ENCODE results near the gene IL10RB.

IL10RB gene

DNA sequence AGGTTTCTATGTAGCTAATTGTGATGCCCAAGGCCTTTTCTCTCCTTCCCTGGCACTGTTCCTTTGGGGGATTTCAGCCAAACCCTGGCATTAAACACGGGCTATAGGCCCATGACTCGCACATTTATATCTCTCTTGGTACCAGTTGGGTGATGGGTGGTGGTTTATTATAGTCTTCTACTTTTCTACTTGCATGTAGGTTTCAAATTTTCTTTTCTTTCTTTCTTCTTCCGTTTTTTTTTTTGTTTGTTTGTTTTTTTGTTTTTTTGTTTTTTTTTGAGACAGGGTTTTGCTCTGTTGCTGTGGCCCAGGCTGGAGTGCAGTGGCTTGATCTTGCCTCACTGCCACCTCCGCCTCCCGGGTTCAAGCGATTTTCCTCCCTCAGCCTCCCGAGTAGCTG is 1.1 kb downstream of the IL10RB start:
- no peak for DNase-seq (ENCODE audit: low spot score)

DNA sequence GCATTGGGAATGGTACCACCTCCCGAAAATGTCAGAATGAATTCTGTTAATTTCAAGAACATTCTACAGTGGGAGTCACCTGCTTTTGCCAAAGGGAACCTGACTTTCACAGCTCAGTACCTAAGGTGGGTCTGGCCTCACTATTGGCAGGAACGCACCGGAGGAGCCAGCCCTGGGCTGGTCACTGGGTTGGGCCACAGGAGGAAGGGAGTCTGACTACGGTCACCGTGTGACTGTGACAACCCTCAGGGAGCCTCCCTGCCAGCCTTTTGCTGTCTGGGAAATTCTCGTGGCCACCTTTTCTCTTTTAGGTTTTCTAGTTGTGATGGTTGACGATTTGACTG is 2.2 kb downstream of the IL10RB start:
- DNase-seq (ENCODE audit: low spot score) = no peak

DNA sequence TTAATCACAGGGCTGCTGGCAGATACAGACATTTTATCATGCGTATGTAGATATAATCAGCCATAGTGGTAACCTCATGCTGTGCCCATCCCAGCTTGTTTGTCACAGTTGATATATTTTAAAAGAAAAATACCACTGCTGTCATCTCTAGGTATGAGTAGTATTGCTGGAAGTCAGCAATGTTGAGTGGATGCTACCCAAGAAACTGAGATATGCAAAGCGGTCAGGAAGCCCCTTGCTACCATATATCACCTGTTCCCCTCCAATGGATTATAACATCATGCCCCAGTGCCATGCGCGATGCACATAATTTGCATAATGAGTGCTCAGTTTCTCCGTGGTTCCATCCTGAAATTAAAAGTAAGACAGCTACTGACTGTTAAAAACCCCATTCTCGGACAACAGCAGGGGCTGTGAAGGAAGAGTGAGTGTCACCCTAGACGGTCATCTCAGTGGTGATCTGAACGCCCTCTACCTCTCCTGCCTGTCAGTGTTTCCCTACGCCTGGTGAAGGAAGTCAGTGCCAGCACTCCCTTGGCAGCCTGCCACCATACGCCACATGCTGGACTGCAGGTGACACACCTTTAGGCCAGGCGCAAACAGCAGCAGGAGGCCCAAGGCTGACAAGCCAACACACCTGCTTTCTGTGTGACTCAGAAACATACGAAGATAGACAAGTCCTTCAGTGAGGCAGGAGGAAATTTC is 2.7 kb downstream of the IL10RB start:
- DNase-seq (ENCODE audit: low spot score) = no peak

DNA sequence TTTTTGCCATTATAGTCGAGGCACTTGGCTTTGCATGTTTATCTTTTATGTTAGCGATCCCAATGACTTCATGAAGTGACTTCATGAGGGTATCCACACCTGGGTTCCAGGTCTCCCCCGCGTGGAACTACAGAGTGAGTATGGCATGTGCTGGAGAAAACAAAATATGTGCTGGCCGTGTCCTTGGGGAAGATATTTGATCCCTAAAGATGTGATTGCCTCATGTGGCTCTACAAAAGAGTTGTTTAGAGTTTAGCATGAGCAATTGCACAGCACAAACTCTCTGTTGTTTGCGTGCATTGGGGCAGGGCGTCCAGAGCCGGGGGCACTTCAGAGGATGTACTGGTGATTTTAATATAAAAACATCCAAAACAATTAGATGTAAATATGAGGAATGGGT is 4.8 kb downstream of the IL10RB start:
- no peak for DNase-seq (ENCODE audit: low spot score)

DNA sequence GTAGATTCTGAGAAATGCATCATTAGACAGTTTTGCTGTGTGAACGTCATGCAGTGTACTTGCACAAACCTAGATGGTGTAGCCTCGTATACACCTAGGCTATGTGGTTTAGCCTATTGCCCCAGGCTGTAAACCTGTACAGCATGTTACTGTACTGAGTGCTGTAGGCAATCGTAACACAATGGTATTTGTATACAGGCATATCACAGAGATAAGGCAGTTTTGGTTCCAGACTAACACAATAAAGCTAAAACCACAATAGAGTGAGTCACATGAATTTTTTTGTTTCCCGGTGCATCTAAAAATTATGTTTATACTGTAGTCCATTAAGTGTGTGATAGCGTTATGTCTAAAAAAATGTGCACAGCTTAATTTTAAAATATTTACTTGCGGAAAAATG is 6.9 kb downstream of the IL10RB start:
- no peak for DNase-seq (ENCODE audit: low spot score)

DNA sequence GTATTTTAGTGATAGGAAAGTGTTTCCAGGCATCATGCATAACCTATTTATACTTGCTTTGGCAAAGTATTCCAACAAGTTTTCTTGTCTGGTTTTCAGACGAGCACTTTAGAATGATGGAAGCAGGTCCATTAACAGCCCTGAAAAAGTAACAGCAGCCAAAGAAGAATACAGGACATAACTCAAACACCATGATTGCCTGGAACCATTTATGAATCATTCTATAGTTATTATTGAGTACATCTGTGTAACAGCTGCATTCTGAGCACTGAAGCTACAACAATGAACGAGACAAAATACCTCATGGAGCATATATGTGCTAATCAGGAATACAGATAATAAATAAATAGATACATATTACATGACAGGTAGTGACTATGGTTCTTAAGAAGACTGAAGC is 12.6 kb downstream of the IL10RB start:
- DNase-seq (ENCODE audit: low spot score) = no peak

DNA sequence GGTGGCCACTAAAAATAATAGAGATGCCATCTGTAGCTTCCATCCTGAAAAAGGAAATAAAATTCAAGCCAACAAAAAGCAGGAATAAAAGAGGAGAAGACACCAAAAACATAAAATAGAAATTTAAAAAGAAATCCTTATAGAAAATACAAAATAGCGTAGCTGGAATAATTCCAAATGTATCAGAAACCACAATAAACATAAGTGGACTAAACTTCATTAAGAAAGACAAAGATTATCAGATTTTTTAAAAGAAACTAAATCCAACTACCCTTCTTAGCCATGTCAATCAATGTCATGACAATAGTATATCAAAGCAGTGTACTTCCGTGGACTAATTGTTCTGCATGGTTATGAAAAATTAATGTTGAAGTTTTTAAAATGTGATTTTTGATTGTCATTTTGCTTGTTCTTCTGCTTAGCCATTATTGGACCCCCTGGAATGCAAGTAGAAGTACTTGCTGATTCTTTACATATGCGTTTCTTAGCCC is 13.2 kb downstream of the IL10RB start:
- DNase-seq (ENCODE audit: low spot score) = no peak

DNA sequence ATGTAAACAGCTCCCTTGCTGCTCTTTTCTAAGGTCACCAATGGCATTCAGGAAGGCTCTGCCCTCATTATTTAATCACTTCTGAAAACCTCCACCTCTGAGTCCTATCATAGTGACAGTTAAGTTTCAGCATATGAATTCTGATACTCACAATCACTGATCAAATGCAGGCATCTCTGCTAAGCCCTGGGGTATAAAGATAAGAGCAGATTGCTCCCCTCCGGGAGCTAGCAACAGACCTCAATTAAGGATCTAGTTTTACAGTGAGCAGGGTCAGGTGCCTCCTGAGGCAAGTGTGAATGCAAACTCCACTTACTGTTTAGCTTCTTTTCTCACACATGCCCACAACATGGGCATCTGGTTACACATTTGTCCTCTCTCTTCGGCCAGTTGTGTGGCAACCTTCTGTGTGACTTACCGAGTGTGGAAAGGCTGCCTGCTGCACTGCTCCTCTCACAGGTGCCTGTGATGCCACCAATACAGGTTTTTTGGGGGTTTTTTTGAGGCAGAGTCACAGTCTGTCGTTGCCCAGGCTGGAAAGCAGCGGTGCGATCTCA is 15.0 kb downstream of the IL10RB start:
- no peak for DNase-seq (ENCODE audit: low spot score)

DNA sequence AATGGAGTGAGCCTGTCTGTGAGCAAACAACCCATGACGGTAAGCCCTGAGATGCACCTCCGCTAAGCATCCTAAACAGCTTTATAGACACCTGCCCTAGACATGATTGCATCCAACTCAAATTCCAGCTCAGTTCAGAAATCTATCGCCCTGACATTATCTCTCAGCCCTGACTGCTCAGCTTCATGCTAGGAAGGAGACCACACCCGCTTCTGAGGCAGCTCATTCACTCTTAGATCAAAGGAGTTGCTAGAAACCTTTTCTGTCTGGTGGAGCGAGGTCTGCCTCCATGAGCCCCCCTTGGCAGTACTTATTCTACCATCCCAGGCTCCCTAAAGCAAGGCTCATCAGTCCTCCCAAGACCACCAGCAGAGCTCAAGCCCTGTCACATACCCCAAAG is 17.0 kb downstream of the IL10RB start:
- DNase-seq (ENCODE audit: low spot score) = no peak

DNA sequence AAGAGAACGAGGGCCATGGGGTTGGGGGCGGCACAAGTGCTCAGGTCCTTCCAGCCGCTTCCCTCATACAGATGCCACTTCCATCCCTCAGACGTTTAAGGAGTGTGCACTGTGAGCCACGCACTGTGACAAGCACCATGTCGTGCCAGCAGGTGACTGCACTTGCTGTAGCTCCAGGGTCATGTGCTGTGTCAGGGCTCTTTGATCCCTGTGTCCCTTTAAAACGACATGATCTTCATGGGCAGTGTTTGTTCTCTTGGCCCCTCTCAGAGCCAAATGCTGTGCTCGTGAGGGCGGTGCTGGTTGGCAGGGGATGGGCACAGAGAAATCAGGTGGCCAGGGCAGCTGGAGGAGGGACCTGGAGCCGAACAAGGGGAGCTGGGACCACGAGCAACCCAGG is 19.9 kb downstream of the IL10RB start:
- no peak for DNase-seq (ENCODE audit: low spot score)

DNA sequence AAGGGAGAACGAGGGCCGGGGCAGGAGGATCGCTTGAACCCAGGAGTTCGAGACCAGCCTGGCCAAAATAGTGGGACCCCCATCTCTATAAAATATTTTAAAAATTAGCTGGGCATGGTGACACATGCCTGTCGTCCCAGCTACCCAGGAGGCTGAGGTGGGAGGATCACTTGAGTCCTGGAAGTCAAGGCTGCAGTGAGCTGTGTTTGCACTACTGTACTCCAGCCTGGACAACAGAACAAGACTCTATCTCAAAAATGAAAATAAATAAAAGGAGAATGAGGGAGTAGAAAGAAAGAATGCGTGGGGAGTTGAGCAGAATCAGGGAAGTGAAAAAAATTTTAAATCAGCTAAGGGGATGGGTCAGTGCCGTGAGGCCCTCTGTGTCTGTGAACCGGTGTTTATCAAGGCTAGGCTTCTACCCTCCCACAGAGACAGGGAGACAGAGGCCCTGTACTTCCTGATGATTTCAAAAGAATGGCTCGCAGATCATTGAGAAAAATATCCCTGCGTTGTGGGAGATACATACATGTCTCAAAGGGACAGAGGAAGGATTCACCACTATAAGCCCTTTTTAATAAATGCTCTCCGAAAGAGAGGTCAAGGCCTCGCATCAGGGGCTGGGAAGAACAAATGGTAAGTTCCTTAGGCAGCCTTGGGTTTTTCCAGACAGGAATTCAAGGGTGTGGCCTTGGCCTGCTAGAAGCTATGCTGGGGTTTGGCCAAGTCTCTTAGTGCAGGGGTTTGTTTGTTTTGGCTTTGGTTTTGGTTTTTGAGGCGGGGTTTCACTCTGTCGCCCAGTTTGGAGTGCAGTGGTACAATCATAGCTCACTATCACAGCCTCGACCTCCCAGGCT is 20.7 kb downstream of the IL10RB start:
- DNase-seq (ENCODE audit: low spot score) = no peak

DNA sequence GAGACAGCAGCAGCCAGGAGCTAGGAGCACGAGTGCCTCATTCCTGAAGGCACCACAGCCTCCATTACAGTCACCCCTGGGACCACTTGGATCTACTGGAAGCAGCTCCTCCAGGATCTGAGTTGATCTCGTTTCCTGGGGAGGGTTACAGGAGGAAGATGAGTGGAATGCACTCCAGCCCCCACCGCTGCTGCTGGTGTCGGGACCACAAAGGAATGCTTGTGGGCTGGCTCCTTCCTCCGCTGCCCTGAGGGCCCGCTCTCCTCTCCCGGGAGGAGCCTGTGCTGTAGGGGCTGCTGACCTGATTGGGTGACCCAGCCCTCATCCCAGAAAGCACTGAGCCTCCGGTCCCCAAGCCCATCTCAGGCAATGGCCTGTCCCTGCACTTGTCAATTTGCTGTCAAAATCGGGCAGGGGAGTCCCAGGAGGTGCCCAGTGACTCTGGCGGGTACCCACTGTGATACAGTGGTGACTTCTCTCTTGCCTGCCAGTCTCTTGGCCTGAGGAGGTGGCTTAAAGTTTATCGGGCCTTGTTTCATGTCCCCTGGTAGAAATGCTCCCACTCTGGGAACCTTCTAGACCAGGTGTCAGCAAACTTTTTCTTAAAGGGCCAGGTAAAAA is 23.1 kb downstream of the IL10RB start:
- no peak for DNase-seq (ENCODE audit: low spot score)

DNA sequence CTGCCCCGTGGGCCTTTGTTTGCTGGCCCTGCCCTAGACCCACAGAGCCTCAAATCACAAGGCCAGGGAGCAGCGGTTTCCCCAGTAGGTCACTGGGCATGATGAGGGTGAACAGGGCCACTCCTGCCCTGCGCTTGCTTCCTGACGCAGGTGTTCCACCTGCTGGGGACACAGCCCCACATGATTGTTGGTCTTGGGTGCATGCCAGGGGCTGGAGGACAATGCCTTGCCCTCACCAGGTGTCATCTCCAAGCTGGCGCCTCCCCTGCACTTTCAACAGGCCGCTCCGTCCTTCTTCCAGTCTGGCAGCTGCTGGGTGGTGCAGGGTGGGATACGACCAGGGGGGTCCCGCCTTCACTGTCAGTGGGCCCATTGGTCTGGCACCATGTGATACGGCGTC is 24.3 kb downstream of the IL10RB start:
- no peak for DNase-seq (ENCODE audit: low spot score)

DNA sequence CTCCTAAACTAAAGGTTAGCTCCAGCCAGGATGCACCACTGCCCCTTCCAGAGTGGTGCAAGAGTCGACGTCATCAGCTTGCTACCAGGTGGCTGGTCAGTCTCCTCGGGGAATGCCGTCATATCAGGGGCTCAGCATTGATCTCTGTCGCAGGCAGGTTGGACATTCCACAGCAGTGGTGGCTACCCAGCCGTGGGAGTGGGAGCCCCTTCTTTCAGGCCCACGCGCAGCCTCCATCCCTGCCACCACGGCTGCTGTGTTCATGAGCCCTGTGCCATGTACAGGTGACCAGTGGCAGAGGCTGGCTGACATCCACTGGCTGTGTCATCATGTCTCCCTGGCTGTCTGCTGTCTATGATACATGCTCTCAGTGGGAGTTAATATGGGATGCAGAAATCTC is 25.5 kb downstream of the IL10RB start:
- no peak for DNase-seq (ENCODE audit: low spot score)

DNA sequence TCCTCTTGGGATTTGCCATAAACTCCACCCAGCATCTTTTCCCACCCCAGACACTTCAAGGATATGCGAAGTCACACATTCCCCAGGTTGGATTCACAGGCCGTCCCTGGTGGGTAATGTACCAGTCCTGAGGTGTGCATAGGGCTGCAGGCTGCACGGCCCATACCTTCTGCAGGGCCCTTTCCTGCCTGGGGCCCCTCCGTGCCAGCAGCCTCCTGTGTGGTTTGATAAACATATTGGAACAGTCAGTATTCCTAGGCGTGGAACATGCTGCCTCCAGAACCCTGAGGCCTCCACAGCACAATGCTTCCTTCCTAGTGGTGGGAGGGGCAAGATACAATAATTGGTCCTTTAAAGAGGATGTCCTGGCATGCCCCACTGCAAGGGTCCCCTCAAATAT is 26.6 kb downstream of the IL10RB start:
- DNase-seq (ENCODE audit: low spot score) = no peak

DNA sequence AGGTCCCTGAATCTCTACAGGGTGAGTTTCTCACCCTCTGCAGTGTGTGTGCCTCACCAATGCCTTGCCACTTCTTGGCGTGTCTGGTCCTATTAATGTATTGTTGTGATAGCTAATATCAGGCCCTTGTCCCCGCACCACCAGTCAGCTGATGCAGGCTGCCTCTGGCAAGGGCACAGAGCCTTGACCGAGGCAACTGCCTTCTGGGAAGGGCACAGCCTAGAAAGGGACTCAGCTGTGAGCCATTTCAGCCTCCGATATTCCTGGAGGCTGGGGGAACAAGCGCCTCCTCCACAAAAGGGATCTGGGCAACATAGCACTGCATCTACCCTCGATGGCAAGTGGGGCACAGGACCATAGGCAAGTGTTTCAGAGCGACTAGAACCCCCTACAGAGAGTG is 27.0 kb downstream of the IL10RB start:
- DNase-seq (ENCODE audit: low spot score) = peak; percentile 22

DNA sequence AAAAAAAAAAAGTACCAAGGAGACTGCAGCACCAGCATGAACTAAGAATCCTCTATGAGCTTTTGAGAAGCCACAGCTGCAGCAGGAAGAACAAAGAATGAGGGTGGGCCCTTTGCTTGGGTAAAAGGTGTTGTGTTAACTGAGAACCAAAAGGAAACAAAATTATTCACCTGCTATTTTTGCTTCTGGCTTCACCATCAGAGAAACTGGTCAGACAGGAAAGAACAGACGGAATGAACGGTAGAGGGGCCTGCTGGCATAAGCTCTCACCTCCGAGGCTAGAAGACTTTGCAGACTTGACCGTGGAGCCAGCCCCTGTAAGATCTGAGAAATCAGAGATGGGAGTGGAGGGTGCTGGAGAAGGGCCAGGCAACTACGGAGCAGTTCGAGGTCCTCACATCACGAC is 27.6 kb downstream of the IL10RB start:
- no peak for DNase-seq (ENCODE audit: low spot score)

DNA sequence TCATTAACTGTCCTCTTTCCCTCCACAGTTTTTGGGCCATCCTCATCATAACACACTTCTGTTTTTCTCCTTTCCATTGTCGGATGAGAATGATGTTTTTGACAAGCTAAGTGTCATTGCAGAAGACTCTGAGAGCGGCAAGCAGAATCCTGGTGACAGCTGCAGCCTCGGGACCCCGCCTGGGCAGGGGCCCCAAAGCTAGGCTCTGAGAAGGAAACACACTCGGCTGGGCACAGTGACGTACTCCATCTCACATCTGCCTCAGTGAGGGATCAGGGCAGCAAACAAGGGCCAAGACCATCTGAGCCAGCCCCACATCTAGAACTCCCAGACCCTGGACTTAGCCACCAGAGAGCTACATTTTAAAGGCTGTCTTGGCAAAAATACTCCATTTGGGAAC is 30.0 kb downstream of the IL10RB start:
- DNase-seq (ENCODE audit: low spot score) = no peak

DNA sequence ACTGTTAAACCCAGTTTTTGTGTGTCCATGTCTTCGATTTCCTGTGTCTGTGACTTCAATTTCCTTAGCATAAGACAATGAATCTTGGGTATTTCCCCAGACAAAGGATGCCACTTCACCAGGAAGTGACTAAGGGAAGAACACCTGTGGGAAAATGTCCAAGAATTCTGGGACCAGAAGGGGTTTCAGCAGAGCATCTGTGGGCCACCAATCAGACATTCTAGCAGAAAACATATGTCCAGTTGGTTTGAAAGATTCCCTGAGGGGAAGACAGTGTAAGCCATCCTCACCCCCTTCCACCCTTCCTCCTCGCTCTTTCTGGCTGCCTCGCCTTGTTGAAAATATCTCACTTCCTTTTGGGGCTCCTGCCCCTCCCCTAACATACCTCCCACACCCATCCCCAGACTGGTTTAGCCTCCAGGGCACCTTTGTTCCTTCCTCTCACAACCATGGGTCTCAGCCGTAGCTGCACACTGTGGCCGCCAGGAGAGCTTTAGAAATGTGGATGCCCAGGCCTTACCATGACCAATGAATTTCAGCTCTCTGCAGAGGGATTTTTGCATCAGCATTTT is 33.1 kb downstream of the IL10RB start:
- peak; percentile 19 for DNase-seq (ENCODE audit: low spot score)

DNA sequence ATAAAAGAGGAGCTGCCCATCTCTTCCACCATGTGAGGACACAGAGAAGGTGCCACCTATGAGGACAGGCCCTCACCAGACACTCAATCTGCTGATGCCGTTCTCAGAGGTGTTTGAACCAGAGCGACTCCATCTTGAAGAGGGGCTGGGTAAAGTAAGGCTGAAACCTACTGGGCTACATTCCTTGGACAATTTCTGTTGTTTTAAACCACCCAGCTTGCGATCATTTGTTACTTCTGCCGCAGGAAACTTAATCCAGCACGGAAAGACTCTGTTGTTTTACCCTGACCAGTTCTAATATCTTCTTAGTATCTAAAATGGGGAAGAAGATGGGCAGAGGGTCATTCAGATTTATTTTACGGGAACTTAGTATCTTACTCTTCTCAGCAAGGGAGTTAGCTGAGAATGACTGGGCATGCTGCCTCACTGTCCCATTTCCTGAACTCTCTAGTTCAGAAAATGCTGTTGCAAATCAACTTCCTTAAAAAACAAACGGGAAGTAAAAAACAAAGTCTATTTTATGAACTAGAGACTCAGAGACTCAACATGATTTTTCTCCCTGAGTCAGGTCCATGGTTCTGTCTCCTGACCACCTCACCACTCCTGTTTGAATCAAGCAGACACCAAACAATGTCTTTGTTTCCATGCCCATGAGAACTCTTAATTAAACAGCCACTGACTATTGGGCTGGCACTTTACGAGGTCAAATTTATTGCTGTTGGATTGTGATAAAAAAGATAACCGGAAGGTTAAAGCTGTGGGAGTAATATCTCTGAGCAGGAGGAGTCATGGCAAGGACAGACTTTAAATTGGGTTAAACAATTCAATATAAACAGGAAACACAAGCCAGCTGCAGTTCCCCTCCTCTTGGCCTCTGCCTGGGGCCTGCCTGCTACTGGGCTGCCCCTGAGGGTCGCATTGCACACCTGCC is 34.8 kb downstream of the IL10RB start:
- peak; percentile 67 for DNase-seq (ENCODE audit: low spot score)

DNA sequence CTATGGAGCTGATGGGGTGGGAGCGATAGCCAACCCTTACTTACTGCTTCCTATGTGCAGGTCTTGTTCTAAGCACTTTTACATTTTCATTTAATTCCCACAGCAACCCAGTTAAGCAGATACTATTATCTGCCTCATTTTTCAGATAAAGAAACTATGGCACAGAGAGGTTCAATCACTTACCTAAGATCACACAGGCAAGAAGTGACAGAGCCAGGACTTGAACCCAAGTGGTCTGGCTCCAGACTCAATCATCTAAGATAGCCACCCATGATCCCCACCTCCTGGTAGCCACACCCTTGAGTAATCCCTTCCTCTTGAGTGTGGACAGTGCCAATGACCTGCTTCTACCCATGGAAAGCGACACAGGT is 35.5 kb downstream of the IL10RB start:
- DNase-seq (ENCODE audit: low spot score) = no peak

Measured in Ammon's horn (tissue), 1 donor.